IMR-90 (cell line): ENCODE results near the gene LDHAL6B. TPM values are rescaled to one million over a fixed set of nuclear protein-coding genes. Genes with fewer than 3 reads are reported as not detected.

ENCODE experiments used
- ATAC-seq: fragments of 200-7000 bp; cut with Tn5 transposase; 2 replicates; pipeline ENCODE4 v1.9.1; 2020; ENCODE audit warnings: low read depth, mild to moderate bottlenecking, moderate library complexity
- BruUV-seq: library from RNA; stranded (reverse); fragments of 400-500 nt; replicated peaks from 2 replicates; lab custom pipeline; 2021; lab: Mats Ljungman, UMichigan
- CTCF ChIA-PET: fragments of 300-600 bp; formaldehyde crosslinking; extraction: SDS; loops from one replicate; lab custom pipeline; 2021; ENCODE audit warnings: antibody characterized with exemption; lab: Yijun Ruan, JAX
- POLR2A ChIA-PET: fragments of 300-600 bp; sonication (Branson Sonifier 250); formaldehyde crosslinking; loops from one replicate; lab custom pipeline; 2022; ENCODE audit warnings: antibody characterized with exemption; ENCODE audit not compliant: unreplicated experiment; lab: Charles Lee
- DNase-seq: peaks from one replicate; pipeline ENCODE4 v3.0.0; 2013
- H2AFZ ChIP-seq: replicated peaks from 2 replicates; pipeline ENCODE3; 2013; ENCODE audit warnings: low read length, mild to moderate bottlenecking; ENCODE audit not compliant: poor library complexity
- H2AK5ac ChIP-seq: 2 replicates; pipeline ENCODE4 v1.6.1; 2013; ENCODE audit warnings: low read depth, low read length, inconsistent platforms
- H2AK9ac ChIP-seq: replicated peaks from 2 replicates; pipeline ENCODE3; 2013; ENCODE audit warnings: mild to moderate bottlenecking, low read depth, low read length, moderate library complexity; ENCODE audit not compliant: poor library complexity
- H2BK120ac ChIP-seq: 2 replicates; pipeline ENCODE4 v1.6.1; 2013; ENCODE audit warnings: low read depth, low read length, inconsistent platforms
- H2BK15ac ChIP-seq: 3 replicates; pipeline ENCODE4 v1.6.1; 2013; ENCODE audit warnings: low read depth, low read length, inconsistent platforms
- H2BK20ac ChIP-seq: 2 replicates; pipeline ENCODE4 v1.6.1; 2013; ENCODE audit warnings: low read depth, mild to moderate bottlenecking, inconsistent platforms, low read length, moderate library complexity
- H2BK5ac ChIP-seq: 2 replicates; pipeline ENCODE4 v1.6.1; 2013; ENCODE audit warnings: mild to moderate bottlenecking, low read depth, low read length, inconsistent platforms; ENCODE audit not compliant: poor library complexity, severe bottlenecking
- H3K14ac ChIP-seq: replicated peaks from 2 replicates; pipeline ENCODE4 v1.6.1; 2013; ENCODE audit warnings: low read depth, low read length, inconsistent platforms
- H3K18ac ChIP-seq: 2 replicates; pipeline ENCODE4 v1.6.1; 2013; ENCODE audit warnings: low read depth, low read length, control low read depth
- H3K23ac ChIP-seq: 2 replicates; pipeline ENCODE4 v1.6.1; 2013; ENCODE audit warnings: low read depth, low read length, inconsistent platforms
- H3K27ac ChIP-seq: 2 replicates; pipeline ENCODE4 v1.5.1; 2013; ENCODE audit warnings: mild to moderate bottlenecking, control low read depth, low read length; ENCODE audit not compliant: insufficient read depth
- H3K27me3 ChIP-seq: 2 replicates; pipeline ENCODE4 v1.6.1; 2013; ENCODE audit warnings: low read length; ENCODE audit not compliant: control insufficient read depth, insufficient read depth
- H3K36me3 ChIP-seq: 2 replicates; pipeline ENCODE4 v1.6.1; 2013; ENCODE audit warnings: low read length, mixed read lengths; ENCODE audit not compliant: control insufficient read depth, insufficient read depth
- H3K4ac ChIP-seq: 2 replicates; pipeline ENCODE4 v1.6.1; 2013; ENCODE audit warnings: low read depth, low read length, inconsistent platforms
- H3K4me1 ChIP-seq: 2 replicates; pipeline ENCODE4 v1.6.1; 2013; ENCODE audit warnings: low read length, mixed read lengths; ENCODE audit not compliant: control insufficient read depth, insufficient read depth
- H3K4me2 ChIP-seq: 2 replicates; pipeline ENCODE4 v1.6.1; 2013; ENCODE audit warnings: low read depth, mild to moderate bottlenecking, control low read depth, low read length, moderate library complexity
- H3K4me3 ChIP-seq: 2 replicates; pipeline ENCODE4 v1.5.1; 2013; ENCODE audit warnings: low read depth, mild to moderate bottlenecking, control low read depth, low read length, moderate library complexity; ENCODE audit not compliant: insufficient read depth
- H3K56ac ChIP-seq: 2 replicates; pipeline ENCODE4 v1.6.1; 2013; ENCODE audit warnings: low read length, inconsistent platforms; ENCODE audit not compliant: insufficient read depth; ENCODE audit errors: extremely low read depth
- H3K79me1 ChIP-seq, 2 experiments: 2 replicates each; pipeline ENCODE4 v1.6.1; 2013; ENCODE audit warnings: low read length in 2 of 2, inconsistent platforms in 1 of 2, low read depth in 1 of 2
- H3K9ac ChIP-seq: 2 replicates; pipeline ENCODE4 v1.6.1; 2013; ENCODE audit warnings: low read depth, low read length, control low read depth
- H3K9me1 ChIP-seq: 2 replicates; pipeline ENCODE4 v1.6.1; 2013; ENCODE audit warnings: low read length, inconsistent platforms; ENCODE audit not compliant: insufficient read depth
- H3K9me3 ChIP-seq: 2 replicates; pipeline ENCODE4 v1.6.1; 2013; ENCODE audit warnings: low read length; ENCODE audit not compliant: control insufficient read depth, insufficient read depth
- H4K20me1 ChIP-seq: 2 replicates; pipeline ENCODE4 v1.6.1; 2013; ENCODE audit warnings: low read length, inconsistent platforms; ENCODE audit not compliant: insufficient read depth
- H4K5ac ChIP-seq: 2 replicates; pipeline ENCODE4 v1.6.1; 2013; ENCODE audit warnings: mild to moderate bottlenecking, low read depth, low read length, control low read depth
- H4K8ac ChIP-seq, 2 experiments: 2 replicates each; pipeline ENCODE4 v1.6.1; 2013; ENCODE audit warnings: low read depth in 2 of 2, low read length in 2 of 2, control low read depth in 1 of 2, inconsistent platforms in 1 of 2
- H4K91ac ChIP-seq: 2 replicates; pipeline ENCODE4 v1.6.1; 2013; ENCODE audit warnings: low read depth, low read length, inconsistent platforms; ENCODE audit not compliant: insufficient read depth
- BHLHE40 ChIP-seq: fragments of 150-350 bp; IDR thresholded peaks from 2 replicates; pipeline ENCODE4 v1.6.1; 2016; ENCODE audit warnings: mild to moderate bottlenecking, low read depth, low read length
- CEBPB ChIP-seq: IDR thresholded peaks from 2 replicates; pipeline ENCODE4 v1.6.1; 2012; ENCODE audit warnings: low read depth, low read length, improper control_type of control experiment
- CHD1 ChIP-seq: IDR thresholded peaks from 2 replicates; pipeline ENCODE4 v1.6.1; 2012; ENCODE audit warnings: low read depth, low read length, improper control_type of control experiment
- FOS ChIP-seq: fragments of 150-350 bp; IDR thresholded peaks from 2 replicates; pipeline ENCODE4 v1.6.1; 2016; ENCODE audit warnings: low read depth, low read length
- MAFK ChIP-seq: IDR thresholded peaks from 2 replicates; pipeline ENCODE4 v1.6.1; 2012; ENCODE audit warnings: low read depth, low read length, improper control_type of control experiment
- MAZ ChIP-seq: IDR thresholded peaks from 2 replicates; pipeline ENCODE4 v1.6.1; 2012; ENCODE audit warnings: low read depth, mild to moderate bottlenecking, low read length, improper control_type of control experiment, moderate library complexity, borderline replicate concordance
- MXI1 ChIP-seq: IDR thresholded peaks from 2 replicates; pipeline ENCODE4 v1.6.1; 2012; ENCODE audit warnings: low read depth, mild to moderate bottlenecking, low read length, moderate library complexity, borderline replicate concordance
- NFE2L2 ChIP-seq: fragments of 150-350 bp; IDR thresholded peaks from 2 replicates; pipeline ENCODE4 v1.6.1; 2016; ENCODE audit warnings: low read depth, mild to moderate bottlenecking, low read length
- POLR2A ChIP-seq: IDR thresholded peaks from 2 replicates; pipeline ENCODE4 v1.6.1; 2012; ENCODE audit warnings: mild to moderate bottlenecking, low read depth, low read length
- RAD21 ChIP-seq: IDR thresholded peaks from 2 replicates; pipeline ENCODE4 v1.6.1; 2012; ENCODE audit warnings: low read length, improper control_type of control experiment
- RCOR1 ChIP-seq: IDR thresholded peaks from 2 replicates; pipeline ENCODE4 v1.6.1; 2012; ENCODE audit warnings: mild to moderate bottlenecking, low read length, improper control_type of control experiment; ENCODE audit not compliant: insufficient replicate concordance
- RFX5 ChIP-seq: IDR thresholded peaks from 2 replicates; pipeline ENCODE4 v1.8.0; 2012; ENCODE audit warnings: low read depth, mild to moderate bottlenecking, low read length, moderate library complexity
- SMC3 ChIP-seq: fragments of 150-350 bp; IDR thresholded peaks from 2 replicates; pipeline ENCODE4 v1.6.1; 2016; ENCODE audit warnings: low read depth, mild to moderate bottlenecking, antibody characterized with exemption, low read length, moderate library complexity
- WGBS, 2 experiments: methylation state at CpG; one replicate each; pipeline versions ENCODE4 v1.1.5 to v1.1.7; 2013; ENCODE audit warnings: missing lambda C conversion rate in 2 of 2; ENCODE audit not compliant: insufficient read length in 1 of 2; ENCODE audit errors: extremely low coverage in 2 of 2; 5-methylcytosine and 5-hydroxymethylcytosine counted together
- dilution Hi-C: fragments of 300-500 bp; cut with HindIII; formaldehyde crosslinking; loops from one replicate; pipeline ENCODE4 v1.14.3; 2018; ENCODE audit warnings: low sequenced_read_pairs; ENCODE audit not compliant: unreplicated experiment
- in situ Hi-C: fragments of 300-500 bp; cut with MboI; formaldehyde crosslinking; loops from 3 replicates; pipeline ENCODE4 v1.14.3; 2019; ENCODE audit warnings: low sequenced_read_pairs, inconsistent platforms, mixed read lengths
- intact Hi-C: fragments of 100-400 bp; cut with micrococcal nuclease; formaldehyde crosslinking; loops from 2 replicates; pipeline ENCODE4 v1.10.0; 2022
- polyA plus RNA-seq, 3 experiments: library from polyadenylated mRNA; depleted of rRNA; stranded (reverse); fragments of >200 nt; gene quantifications; 2 replicates each; pipeline ENCODE4 v1.2.3, GENCODE V29; 2012; ENCODE audit warnings: low replicate concordance in 1 of 3
- total RNA-seq: library from RNA; depleted of rRNA; stranded (reverse); fragments of >200 nt; gene quantifications from 2 replicates; pipeline ENCODE4 v1.2.3, GENCODE V29; 2012
- TF ChIP-seq, protein P1 (sequence below): fragments of 150-350 bp; IDR thresholded peaks from 2 replicates; pipeline ENCODE4 v1.6.1; 2017; ENCODE audit warnings: mild to moderate bottlenecking, antibody characterized with exemption, low read length, low read depth
- TF ChIP-seq, protein P2 (sequence below): conservative IDR thresholded peaks from 2 replicates; pipeline ENCODE4 v1.5.1; 2012; ENCODE audit warnings: mild to moderate bottlenecking, low read depth, low read length, improper control_type of control experiment
- TF ChIP-seq, protein P3 (sequence below): fragments of 150-350 bp; IDR thresholded peaks from 2 replicates; pipeline ENCODE4 v1.6.1; 2016; ENCODE audit warnings: low read depth, mild to moderate bottlenecking, low read length, moderate library complexity, borderline replicate concordance

The LDHAL6B gene
- total and polyA plus RNA-seq, 2 of the 4 experiments (the other 2 are of a cell fraction), result not detected

DNA sequence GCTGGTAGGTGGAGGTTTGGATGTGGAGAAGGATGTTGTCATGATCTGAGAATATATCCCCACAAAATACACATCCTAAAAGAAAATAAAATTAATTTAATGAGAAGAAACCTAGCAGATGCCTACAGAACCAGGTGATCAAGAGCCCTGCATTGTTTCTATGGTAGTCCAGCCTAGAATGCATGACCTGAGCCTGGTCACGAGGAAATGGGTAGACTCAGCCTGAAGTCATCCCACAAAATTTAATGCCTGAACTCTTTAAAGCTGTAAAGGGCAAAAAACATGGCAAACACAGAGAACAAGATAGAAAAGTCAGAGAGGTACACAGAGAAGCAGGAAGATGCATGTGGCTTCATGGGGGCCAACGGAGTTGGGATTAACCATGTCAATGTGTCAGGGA lies 36.0 kb downstream of the LDHAL6B start:
- WGBS, 2 experiments, result no CpG with 5 or more reads among the region's 2 CpGs
- BruUV-seq, result no TSS peak
- POLR2A ChIA-PET, result no interaction called here

More for the DNA sequence above, 36.0 kb downstream of the LDHAL6B start:
- H3K18ac ChIP-seq, result no peak overlapping the region
- H3K9me3 ChIP-seq, result no peaks in the 10 kb centered on the region
- no peak overlapping the region for H2AK9ac ChIP-seq
- no peak overlapping the region for H3K9ac ChIP-seq
- H2AFZ ChIP-seq, result no peak overlapping the region
- H3K27me3 ChIP-seq, result no peaks in the 10 kb centered on the region
- no peak overlapping the region for H2BK20ac ChIP-seq
- H2BK120ac ChIP-seq, result no peak overlapping the region
- dilution Hi-C loops, result no loop called here
- no peak overlapping the region for H3K4me3 ChIP-seq
- H4K5ac ChIP-seq, result no peak overlapping the region
- no peak overlapping the region for H3K27ac ChIP-seq
- peaks cover 30 to 32% of the 10 kb centered on the region in 2 experiments for H3K79me1 ChIP-seq
- H2BK15ac ChIP-seq, result no peak overlapping the region
- CTCF ChIA-PET, result no interaction called here
- TF ChIP-seq RCOR1 (no peak), MAZ (no peak), FOS (no peak), MAFK (no peak), SMC3 (no peak), MXI1 (no peak), CEBPB (no peak), BHLHE40 (no peak), RFX5 (no peak), POLR2A (no peak), NFE2L2 (no peak), RAD21 (no peak), CHD1 (no peak)
- TF ChIP-seq, protein P1, sequence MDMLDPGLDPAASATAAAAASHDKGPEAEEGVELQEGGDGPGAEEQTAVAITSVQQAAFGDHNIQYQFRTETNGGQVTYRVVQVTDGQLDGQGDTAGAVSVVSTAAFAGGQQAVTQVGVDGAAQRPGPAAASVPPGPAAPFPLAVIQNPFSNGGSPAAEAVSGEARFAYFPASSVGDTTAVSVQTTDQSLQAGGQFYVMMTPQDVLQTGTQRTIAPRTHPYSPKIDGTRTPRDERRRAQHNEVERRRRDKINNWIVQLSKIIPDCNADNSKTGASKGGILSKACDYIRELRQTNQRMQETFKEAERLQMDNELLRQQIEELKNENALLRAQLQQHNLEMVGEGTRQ, result no peak
- TF ChIP-seq, protein P2, sequence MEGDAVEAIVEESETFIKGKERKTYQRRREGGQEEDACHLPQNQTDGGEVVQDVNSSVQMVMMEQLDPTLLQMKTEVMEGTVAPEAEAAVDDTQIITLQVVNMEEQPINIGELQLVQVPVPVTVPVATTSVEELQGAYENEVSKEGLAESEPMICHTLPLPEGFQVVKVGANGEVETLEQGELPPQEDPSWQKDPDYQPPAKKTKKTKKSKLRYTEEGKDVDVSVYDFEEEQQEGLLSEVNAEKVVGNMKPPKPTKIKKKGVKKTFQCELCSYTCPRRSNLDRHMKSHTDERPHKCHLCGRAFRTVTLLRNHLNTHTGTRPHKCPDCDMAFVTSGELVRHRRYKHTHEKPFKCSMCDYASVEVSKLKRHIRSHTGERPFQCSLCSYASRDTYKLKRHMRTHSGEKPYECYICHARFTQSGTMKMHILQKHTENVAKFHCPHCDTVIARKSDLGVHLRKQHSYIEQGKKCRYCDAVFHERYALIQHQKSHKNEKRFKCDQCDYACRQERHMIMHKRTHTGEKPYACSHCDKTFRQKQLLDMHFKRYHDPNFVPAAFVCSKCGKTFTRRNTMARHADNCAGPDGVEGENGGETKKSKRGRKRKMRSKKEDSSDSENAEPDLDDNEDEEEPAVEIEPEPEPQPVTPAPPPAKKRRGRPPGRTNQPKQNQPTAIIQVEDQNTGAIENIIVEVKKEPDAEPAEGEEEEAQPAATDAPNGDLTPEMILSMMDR, result no peak
- TF ChIP-seq, protein P3, sequence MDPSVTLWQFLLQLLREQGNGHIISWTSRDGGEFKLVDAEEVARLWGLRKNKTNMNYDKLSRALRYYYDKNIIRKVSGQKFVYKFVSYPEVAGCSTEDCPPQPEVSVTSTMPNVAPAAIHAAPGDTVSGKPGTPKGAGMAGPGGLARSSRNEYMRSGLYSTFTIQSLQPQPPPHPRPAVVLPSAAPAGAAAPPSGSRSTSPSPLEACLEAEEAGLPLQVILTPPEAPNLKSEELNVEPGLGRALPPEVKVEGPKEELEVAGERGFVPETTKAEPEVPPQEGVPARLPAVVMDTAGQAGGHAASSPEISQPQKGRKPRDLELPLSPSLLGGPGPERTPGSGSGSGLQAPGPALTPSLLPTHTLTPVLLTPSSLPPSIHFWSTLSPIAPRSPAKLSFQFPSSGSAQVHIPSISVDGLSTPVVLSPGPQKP, result no peak
- intact Hi-C loops, result no loop called here
- H3K9me1 ChIP-seq, result 0 out of 2 replicates have a peak, but pooled peaks cover 2% of the 10 kb centered on the region
- H2AK5ac ChIP-seq, result no peak overlapping the region
- H3K14ac ChIP-seq, result no peak overlapping the region
- ATAC-seq, result no peak
- H4K8ac ChIP-seq, result no peak overlapping the region
- no peak overlapping the region for H3K4me2 ChIP-seq
- no peak overlapping the region for H3K56ac ChIP-seq
- no peaks in the 10 kb centered on the region for H3K4me1 ChIP-seq
- no peak for DNase-seq
- no peak overlapping the region for H3K23ac ChIP-seq
- no peak overlapping the region for H4K91ac ChIP-seq
- H3K36me3 ChIP-seq, result no peaks in the 10 kb centered on the region; the same call in 1 of the 2 replicates
- H3K4ac ChIP-seq, result no peak overlapping the region
- in situ Hi-C loops, result loop anchor here (10.0 kb wide), 1 partner anchor 252 kb away; no protein-coding TSS in a partner anchor
- no peak overlapping the region for H2BK5ac ChIP-seq
- H4K20me1 ChIP-seq, result no peaks in the 10 kb centered on the region
